SHP77 (cell line): Measurements from ENCODE around the gene COX19.

Experiments
- DNase-seq, 2 experiments: peaks; one replicate each; lab custom pipeline; 2025; lab: John Stamatoyannopoulos, UW

The COX19 gene, protein sequence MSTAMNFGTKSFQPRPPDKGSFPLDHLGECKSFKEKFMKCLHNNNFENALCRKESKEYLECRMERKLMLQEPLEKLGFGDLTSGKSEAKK

DNA sequence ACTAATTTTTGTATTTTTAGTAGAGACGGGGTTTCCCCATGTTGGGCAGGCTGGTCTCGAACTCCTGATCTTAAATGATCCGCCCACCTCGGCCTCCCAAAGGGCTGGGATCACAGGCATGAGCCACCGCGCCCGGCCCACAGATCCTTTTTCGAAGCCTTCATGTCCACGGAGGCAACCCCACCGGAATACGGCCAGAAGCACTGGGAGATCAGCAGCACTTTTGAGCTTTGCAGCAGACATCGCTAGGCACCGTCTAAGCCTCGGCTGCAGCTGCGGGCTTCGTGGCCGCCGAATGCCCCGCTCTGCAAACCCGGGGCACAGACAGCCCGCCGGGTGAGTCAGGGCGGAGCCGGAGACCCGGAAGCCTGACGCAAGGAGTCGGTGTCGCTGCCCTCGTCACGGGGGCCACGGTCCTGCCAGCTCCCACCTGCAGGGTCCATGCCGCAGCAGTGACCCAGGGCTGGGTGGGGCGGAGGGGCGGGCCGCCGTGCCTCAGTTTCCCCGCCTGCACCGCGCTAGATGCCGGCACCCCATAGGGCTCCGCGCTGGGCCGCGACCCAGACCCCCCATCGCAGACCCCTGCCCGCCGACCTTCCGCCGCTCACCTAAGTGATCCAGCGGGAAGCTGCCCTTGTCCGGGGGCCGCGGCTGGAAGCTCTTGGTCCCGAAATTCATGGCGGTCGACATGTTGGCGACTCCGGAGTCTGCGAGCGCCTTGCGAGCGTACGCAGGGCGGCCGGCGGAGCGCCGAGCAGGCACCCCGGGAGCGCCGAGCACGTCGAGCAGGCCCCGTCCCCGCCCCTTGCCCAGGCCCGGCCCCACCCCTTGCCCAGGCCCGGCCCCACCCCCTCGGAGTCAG is at the start of gene COX19:
Gene COX19, minus strand, starts transcription at position 730 of the 862 bp plus-strand sequence. Its CDS starts 40 bp downstream, at position 690.
- peak; percentile 82 to 93 for DNase-seq

DNA sequence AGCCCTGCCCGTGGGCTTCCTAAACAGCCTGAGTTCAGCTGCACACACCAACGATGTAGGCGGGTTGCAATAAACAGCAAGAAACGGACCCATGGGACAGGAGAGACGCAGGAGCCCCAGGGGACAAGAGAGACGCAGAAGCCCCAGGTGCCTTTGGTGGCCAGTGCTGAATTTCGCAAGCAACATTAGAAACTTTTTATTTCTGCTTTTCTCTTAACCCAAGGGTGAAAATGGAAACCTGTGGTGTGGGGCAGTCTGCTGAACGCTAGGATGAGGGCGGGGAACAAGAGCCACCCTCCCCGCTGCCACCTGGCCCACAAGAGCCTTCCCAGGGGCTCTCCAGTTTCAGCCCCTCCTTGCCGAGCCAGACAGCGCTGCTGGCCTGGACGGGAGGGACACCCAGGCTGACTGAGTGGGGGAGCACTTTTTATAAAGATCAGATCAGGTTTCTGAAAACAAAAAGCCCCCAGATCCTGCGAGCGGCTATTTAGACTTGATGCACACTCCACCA is 49.0 kb upstream of the COX19 start:
- no peak for DNase-seq

DNA sequence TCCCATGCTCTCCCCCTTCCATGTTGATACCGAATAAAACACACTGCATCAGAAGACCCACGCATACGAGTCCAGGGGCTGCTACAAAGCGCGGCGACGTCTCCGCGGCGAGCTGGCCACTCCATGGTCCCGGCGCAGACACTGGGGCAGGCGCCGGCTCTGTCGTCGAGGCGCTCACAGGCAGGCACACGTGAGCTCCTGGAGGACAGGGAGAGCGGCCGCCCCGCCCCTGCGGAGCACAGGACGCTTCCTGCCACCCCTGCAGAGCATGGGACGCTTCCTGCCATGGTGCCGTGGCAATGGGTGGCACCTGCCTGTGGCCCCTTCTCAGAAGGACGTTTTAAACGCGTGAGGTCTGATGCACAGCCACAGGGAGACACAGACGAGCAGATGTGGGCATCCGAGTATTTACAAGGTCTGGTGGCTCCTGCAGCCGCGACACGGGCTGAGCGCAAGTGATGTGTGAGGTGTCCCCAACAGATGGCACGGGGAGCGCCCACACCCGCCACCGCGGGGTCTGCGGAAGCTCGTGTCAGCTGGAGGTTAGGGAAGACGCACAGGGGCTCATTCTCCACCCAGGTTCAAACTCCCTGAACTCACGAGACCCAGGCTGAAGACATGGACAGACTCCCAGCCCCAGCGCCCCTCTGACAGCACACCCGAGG is 47.6 kb upstream of the COX19 start:
- DNase-seq: no peak

DNA sequence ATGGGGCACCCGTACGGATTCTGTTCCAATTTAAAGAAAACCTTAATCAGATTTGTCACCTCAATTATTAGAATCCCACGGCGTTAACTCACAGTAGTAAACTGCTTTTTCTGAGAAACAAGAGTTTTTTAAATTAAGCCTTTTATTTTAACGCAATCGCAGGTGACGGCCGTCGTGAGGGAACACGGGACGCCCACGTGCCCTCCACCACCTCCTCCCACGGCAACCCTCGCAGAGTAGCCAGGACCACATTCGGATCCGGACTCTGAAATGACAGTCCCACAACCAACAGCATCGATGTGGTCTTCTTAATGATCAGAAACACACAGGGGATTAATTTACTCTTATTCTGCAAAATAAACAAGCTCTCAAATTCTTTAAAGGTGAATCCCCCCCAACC is 47.0 kb upstream of the COX19 start:
- no peak for DNase-seq

DNA sequence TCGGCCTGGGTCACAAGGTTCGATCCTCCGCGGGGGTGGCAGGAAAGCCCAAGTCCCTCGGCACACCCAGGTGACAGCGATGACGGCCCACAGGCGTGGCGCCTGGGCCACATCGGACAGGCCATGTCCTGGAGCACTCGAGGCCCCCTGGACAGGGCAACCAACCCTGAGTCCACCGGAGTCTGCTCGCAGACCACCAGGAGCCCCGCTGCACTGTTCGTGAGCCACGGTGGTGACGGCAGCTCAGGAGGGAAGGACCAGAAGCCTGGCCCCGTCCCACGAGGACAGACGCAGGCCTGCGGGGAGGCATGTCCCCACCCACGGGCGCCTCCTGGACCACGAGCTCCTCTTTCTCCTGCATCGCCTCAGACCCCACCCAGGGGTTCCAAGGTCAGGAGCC is 46.6 kb upstream of the COX19 start:
- DNase-seq: no peak

DNA sequence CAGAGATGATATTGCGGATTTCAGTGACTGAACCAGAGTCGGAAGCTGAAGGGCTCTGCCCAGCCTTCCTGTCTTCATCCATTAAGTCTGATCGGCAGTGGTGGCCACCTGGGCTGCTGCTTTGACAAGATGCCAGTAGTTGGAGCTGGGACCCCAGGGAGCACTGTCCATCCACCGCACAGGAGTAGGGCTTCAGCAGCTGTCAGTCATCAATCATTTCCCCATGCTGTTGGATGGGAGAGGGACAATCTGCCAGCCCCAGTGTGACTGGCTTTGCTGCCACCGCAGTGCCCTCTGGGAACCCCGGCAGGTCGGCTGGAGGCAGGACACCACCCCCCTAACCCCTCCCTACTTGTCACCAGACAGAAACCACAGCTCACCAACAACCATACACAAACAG is 46.0 kb upstream of the COX19 start:
- no peak for DNase-seq

DNA sequence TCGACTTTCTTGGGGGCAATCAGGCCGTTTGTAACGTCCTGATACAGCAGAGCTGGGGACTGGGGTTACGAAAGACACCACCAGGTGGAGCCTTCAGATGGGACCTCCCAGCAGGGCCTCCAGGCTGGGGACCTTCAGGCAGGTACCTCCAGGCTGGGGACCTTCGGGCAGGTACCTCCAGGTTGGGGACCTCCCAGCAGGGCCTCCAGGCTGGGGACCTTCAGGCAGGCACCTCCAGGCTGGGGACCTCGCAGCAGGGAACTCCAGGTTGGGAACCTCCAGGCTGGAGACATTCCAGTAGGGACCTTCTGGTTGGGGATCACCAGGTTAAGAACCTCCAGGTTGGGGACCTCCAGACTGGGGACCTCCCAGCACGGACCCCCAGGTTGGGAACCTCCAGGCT is 45.5 kb upstream of the COX19 start:
- no peak for DNase-seq

DNA sequence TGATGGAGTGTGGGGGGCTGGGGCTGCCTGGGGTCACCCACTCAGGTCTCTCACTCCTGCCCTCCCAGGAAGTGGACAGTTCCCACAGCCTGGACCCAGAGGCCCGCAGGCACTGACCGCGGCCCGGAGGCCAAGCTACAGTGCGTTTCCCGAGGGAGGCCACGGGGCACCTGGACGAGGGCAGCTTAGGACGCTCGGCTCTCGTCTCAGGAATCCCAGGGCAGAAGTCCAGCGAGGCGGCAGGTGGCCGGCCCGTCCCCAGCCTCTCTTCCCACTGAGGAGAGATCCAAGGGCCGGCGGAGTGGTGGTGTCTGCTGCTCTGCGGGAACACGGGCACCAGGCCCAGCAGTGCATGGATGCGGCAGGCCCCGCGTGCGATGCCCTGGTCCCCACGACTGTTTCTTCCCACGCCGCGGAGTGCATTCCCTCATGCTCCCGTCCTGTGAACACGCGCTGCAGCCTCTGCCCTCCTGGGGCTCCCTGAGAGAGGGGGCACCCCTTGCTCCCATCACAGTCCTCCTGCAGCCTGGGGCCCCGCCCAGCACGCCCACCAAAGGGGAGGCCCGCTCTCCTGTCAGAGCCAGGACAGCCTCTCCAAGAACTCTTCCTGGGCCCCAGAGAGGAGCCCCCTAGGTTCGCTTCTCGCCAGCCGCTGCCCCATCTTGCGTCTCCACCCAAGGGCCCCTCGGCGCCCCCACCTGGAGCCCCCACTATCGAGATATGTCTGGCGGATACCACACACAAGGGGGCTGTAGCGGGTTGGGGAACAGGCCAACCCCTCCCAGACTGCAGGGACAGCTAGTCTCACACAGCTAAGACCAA is 44.7 kb upstream of the COX19 start:
- no peak for DNase-seq

DNA sequence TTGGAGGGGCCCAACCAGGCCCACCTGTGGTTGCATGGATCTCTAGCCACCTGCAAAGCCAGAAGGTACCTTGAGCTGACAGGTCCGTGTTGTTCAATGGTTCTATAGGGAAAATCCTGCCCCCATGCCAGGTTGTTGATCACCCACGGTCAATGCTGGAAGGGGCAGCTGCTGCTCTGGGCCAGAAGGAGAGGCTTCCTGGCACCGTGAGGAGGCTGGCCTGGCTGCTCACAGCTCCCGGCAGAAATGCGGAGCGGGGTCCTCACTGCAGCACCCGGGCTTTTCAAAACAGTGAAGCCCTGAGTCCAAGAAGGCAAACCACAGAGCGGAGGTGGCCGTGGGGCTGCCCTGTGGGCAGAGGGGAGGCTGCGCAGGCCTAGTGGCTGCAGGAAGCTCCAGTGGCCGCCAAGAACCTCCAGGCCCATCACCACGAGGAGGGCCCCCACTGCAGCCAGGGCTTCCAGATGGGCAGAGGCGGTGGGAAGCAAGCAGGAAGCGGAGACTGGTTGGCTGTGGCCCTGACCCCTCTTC is 44.0 kb upstream of the COX19 start:
- DNase-seq: no peak

DNA sequence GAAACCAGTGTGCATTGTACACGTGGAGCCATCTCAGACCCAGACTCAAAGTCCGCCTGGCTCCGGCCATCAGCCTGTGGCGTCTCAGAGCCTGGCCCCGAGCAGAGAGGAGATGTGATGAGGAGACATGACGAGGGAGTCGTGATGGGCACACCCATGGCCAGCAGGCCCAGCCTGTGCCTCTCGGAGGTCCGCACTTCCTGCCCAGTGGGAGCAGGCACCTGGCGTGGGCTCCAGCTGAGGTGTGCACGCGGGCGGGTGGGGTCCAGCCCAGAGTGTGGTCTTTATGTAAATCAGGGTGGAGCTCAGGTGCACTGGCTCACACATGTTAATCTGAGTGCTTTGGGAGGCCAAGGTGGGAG is 43.0 kb upstream of the COX19 start:
- DNase-seq: no peak

DNA sequence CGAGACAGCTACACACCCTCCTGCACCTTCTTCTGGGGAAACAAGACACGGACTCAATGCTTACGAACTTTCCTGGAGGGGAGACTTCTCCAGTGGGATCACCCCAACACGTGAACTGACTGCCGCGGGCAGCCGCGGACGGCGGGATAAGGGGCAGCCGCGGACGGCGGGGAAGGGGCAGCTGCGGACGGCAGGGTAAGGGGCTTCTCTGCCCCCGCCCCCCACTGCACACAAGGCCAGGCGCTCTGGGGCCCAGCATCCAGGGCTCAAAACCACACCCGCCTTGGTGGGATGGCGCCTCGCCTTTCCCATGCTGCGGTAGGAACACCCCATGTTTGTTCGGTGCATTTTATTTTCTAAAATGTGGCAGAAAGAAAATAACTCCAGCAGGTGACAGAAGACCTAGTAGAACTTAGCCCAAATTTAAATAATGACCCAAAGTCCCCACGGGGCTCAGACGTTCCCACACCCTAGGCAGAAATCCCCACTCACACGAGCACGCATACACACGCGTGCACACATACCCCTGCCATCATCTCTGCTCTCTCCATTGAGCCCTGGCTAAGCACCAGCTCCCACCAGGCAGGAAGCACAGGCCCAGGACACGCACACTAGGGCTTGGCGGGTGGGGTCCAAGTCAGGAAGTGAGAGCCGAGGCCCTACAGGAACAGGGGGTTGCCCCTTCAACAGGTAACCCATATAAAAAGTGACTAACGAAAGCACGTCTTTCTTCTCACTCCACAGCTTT is 42.4 kb upstream of the COX19 start:
- DNase-seq: no peak

DNA sequence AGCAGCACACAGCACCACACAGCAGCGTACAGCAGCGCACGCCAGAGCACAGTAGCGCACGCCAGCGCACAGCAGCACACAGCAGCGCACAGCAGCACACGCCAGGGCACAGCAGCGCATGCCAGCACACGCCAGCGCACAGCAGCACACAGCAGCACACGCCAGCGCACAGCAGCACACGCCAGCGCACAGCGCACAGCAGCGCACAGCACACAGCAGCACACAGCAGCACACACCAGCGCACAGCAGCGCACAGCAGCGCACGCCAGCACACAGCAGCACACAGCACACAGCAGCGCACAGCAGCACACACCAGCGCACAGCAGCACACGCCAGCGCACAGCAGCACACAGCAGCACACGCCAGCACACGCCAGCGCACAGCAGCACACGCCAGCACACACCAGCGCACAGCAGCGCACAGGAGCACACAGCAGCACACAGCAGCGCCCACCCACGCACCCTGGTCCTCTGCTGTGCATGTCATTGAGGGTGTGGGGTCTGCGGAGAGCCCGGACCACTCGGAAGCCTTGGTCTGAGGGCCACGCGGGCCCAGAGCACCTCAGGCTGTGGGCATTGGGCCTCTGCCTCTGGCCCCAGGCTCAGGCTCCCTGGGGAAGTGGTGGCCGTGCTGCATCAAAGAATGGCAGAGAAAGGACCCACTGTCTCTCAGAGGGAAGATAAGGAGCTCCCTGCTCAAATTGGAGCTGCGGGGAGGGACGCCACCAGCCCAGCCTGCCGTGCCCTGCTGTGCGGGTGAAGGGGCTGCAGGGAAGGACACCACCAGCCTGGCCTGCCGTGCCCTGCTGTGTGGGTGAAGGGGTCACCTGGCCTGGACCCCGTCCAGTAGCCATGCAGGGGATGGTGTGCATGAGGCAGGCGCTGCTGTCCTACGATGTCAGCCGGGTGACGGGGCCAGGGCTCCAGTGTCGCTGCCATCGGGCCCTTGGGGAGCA is 41.5 kb upstream of the COX19 start:
- DNase-seq: no peak

DNA sequence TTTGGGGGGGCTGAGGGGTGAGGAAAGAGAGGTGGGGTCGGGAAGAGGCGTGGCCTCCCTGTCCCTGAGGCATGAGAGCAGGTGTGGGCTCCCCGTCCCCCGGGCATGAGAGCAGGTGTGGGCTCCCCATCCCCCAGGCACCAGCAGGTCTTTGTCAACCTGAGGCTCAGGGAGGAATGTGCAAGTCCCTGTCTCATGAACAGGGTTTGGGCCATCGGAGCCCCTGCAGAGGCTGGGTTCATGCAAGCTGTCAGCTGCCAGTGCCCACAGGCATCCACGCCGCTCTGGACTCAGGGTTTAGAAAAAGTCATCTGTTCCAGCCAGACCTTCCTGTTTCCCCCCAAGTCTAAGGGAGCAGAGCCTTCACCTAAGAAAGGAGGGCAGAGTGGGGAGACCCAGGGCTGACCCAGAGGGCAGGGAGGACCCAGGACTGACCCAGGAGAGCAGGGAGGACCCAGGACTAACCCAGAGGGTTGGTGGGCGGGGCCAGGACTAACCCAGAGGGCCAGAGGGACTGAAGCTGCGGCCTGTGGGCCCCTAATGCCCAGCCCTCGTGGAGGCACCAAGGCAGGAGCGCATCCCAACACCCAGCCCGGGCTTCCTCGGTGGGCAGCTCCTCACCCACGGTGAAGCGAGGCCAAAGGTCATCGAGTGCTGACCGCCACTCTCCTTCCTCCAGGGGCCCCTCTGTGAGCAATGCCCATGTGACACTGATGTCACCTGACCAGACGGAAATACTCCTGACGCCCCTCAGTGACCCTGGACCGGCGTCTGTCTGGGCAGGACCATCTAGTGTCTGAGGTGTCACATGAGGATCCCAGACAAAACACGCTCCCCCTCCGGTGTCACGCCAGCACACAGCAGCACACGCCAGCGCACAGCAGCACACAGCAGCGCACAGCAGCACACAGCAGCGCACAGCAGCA is 40.1 kb upstream of the COX19 start:
- DNase-seq: no peak

DNA sequence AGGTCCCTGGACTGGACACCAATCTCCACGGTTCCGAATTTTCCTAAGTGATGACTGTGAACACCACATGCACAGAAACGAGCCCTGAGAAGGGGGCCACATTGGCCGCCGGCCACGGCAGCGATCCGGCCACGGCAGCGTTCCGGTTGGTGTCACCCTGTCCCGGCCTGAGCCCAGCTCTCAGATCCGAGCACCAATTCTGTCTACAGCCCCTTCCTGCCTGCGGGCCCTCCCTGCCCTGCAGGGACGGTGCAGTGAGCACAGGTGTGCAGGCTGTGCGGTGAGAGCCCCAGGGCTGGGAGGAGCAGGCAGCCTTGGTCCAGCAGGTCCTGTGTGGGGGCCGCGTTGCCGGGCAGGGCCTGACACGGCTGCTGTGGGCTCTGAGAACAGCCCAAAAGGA is 39.3 kb upstream of the COX19 start:
- DNase-seq: no peak

DNA sequence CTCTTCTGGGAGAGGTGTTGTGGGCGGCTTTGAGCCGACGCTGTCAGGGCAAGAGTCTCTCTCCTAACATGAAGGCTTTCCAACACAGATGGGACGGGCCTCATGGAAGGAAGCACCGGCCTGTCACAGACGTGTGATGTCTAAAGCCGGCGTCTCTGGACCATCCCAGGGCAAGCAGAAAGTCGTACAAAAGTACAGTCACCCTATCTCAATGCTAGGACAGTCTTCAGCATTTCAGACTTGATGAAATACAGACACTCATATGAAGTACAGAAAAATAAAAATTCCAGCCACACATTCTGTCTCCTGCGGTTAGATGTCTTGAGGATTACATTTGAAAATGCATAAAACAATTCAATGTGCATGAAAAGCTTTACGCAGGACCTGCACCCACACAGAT is 38.2 kb upstream of the COX19 start:
- no peak for DNase-seq

DNA sequence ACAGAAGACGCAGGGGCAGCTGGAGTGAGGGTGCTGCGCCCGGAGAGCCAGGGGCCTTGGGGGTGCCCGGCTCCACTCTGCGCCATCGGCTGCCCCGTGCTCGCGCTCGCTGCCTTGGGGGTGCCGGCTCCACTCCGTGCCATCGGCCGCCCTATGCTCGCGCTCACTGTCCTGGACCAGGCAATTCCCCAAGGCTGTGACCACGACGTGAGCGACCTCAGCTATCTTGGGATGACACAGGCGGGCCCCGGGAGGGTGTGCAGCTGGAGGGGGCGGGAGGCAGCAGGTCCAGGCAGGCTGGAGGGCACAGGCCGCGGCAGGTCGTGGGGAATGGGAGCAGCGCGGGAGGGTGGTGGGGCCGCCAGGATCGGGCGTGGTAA is 37.4 kb upstream of the COX19 start:
- DNase-seq: no peak

DNA sequence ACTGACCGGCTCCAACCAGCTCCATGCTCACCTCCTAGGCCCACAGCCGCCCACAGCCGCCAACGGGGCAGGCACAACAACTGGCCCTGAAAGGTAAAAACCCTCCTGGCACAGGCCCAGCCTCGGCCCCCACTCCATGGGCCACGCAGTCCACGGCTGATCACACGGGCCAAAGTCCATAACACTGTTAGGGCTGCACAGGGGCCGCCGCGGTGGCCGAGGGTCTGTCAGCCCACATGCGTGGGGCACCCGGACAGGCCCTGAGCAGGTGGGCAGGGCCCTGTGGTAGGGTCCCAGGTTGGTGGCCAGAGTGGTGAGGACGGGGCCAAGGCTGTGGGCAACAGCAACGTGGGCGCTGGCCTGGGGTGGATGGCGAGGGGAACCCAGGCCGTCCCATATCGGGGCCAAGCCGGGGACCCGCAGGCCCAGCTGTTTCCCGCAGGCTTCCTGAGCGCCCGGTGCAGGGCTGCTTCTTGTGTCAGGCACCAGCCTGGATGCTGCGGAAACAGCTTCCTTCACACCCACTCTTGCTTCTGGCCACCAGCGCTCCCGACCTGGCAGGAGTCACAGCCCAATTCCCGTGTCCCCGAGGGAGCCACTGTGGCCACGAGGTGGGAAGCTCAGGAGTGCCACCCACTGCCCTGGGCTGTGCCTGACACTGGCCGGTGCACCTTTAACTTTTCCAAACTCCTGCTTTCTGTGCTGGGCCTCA is 36.8 kb upstream of the COX19 start:
- no peak for DNase-seq

DNA sequence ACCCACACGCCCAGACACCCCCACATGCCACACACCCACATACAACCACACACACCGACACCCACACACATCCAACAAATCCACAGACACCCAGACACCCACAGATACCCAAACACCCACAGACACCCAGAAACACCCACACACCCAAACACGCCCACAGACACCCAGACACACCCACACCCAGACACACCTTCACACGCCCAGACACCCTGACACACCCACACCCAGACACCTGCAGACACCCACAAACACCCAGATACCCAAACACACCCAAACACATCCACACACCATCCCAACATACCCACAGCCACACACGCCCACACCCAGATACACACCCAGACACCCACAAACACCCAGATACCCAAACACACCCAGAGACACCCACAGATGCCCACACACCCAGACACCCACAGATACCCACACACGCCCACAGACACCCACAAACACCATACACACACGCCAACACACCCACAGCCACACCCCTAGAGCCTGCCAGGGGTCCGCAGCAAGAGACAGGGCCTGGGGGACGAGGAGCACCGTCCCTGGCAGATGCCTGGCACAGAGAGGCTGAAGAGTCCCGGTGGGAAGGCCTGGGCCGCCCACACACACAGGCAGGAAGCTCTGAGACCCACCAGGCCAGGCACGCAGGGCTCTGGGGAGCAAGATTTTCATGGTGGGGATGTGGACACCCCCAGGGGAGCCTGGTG is 36.1 kb upstream of the COX19 start:
- no peak for DNase-seq
